Measurements from ENCODE around the gene GRHL3.

GRHL3 gene

GRCh38 chr1:24293392-24294227 lies 25.5 kb upstream of the GRHL3 start:
- peaks cover 0 to 4% of the 10 kb centered on the region in 2 donors for H3K4me1 ChIP-seq (ENCODE audit: control insufficient read depth in 2 of 2, insufficient read depth in 1 of 2, low read depth in 1 of 2, low read length in 2 of 2)
- H3K4ac ChIP-seq (ENCODE audit: low read length), result no peak overlapping the region
- WGBS, 2 donors (ENCODE audit: extremely low coverage in 2 of 2, insufficient read length in 2 of 2, insufficient replicate concordance in 1 of 2), result no CpG with 5 or more reads among the region's 16 CpGs
- no peak overlapping the region for H2BK15ac ChIP-seq (ENCODE audit: low read length)
- no peaks in the 10 kb centered on the region for H3K9me3 ChIP-seq (replicated peaks in 1 of 2; ENCODE audit: control insufficient read depth in 2 of 2, insufficient read depth in 1 of 2, low read depth in 1 of 2, low read length in 2 of 2)
- H4K91ac ChIP-seq (ENCODE audit: low read depth, low read length, poor library complexity), result no peak overlapping the region
- no peak overlapping the region for H3K4me2 ChIP-seq (ENCODE audit: insufficient read depth, low read length, poor library complexity, severe bottlenecking)
- no peak for DNase-seq (ENCODE audit: low spot score)
- H2BK12ac ChIP-seq (ENCODE audit: low read length), result no peak overlapping the region
- no peaks in the 10 kb centered on the region for H3K36me3 ChIP-seq (replicated peaks in 1 of 2; ENCODE audit: control insufficient read depth in 2 of 2, insufficient read depth in 2 of 2, low read length in 2 of 2)
- H2AFZ ChIP-seq (ENCODE audit: low read length), result no peak overlapping the region
- H4K8ac ChIP-seq (ENCODE audit: low read depth, low read length), result no peak overlapping the region
- H3K27me3 ChIP-seq (ENCODE audit: control insufficient read depth in 3 of 3, insufficient read depth in 3 of 3, low read depth in 1 of 3, low read length in 3 of 3), result peaks cover 0 to 27% (median 14%) of the 10 kb centered on the region in 3 experiments
- H3K27ac ChIP-seq (replicated peaks; ENCODE audit: low read length), result no peak overlapping the region
- H3K18ac ChIP-seq (ENCODE audit: low read length), result peak overlapping the region; percentile 55
- no peak overlapping the region for H3K14ac ChIP-seq (ENCODE audit: low read length)
- peak overlapping the region; percentile 67 for H2BK5ac ChIP-seq (ENCODE audit: low read length)
- no peak overlapping the region for H3K4me3 ChIP-seq (ENCODE audit: low read length in 2 of 2)
- no peak overlapping the region for H3K9ac ChIP-seq (ENCODE audit: low read depth, low read length, poor library complexity)
- H3K23ac ChIP-seq (ENCODE audit: low read depth, low read length, poor library complexity), result peak overlapping the region; percentile 40
- H2AK5ac ChIP-seq (ENCODE audit: low read depth, low read length), result peak overlapping the region; percentile 23
- no peaks in the 10 kb centered on the region for H3K79me1 ChIP-seq (ENCODE audit: low read depth, low read length)
- H2BK120ac ChIP-seq (ENCODE audit: low read depth, low read length), result no peak overlapping the region

GRCh38 chr1:24294228-24294672 lies 24.9 kb upstream of the GRHL3 start:
- no peak overlapping the region for H2BK5ac ChIP-seq (ENCODE audit: low read length)
- H3K9ac ChIP-seq (ENCODE audit: low read depth, low read length, poor library complexity), result no peak overlapping the region
- no peaks in the 10 kb centered on the region for H3K79me1 ChIP-seq (ENCODE audit: low read depth, low read length)
- no peak overlapping the region for H3K4me3 ChIP-seq (ENCODE audit: low read length in 2 of 2)
- no peak overlapping the region for H2AK5ac ChIP-seq (ENCODE audit: low read depth, low read length)
- H2AFZ ChIP-seq (ENCODE audit: low read length), result no peak overlapping the region
- H2BK120ac ChIP-seq (ENCODE audit: low read depth, low read length), result no peak overlapping the region
- no peak overlapping the region for H2BK15ac ChIP-seq (ENCODE audit: low read length)
- peaks cover 0 to 4% of the 10 kb centered on the region in 2 donors for H3K4me1 ChIP-seq (ENCODE audit: control insufficient read depth in 2 of 2, insufficient read depth in 1 of 2, low read depth in 1 of 2, low read length in 2 of 2)
- H3K36me3 ChIP-seq (replicated peaks in 1 of 2; ENCODE audit: control insufficient read depth in 2 of 2, insufficient read depth in 2 of 2, low read length in 2 of 2), result no peaks in the 10 kb centered on the region
- WGBS, 2 donors (ENCODE audit: extremely low coverage in 2 of 2, insufficient read length in 2 of 2, insufficient replicate concordance in 1 of 2), result no CpG with 5 or more reads among the region's 9 CpGs
- H3K14ac ChIP-seq (ENCODE audit: low read length), result no peak overlapping the region
- no peak overlapping the region for H4K8ac ChIP-seq (ENCODE audit: low read depth, low read length)
- H3K23ac ChIP-seq (ENCODE audit: low read depth, low read length, poor library complexity), result no peak overlapping the region
- H3K27me3 ChIP-seq (ENCODE audit: control insufficient read depth in 3 of 3, insufficient read depth in 3 of 3, low read depth in 1 of 3, low read length in 3 of 3), result peaks cover 0 to 22% (median 14%) of the 10 kb centered on the region in 3 experiments
- no peak overlapping the region for H3K27ac ChIP-seq (replicated peaks; ENCODE audit: low read length)
- no peak overlapping the region for H3K18ac ChIP-seq (ENCODE audit: low read length)
- H3K4ac ChIP-seq (ENCODE audit: low read length), result no peak overlapping the region
- H4K91ac ChIP-seq (ENCODE audit: low read depth, low read length, poor library complexity), result no peak overlapping the region
- H2BK12ac ChIP-seq (ENCODE audit: low read length), result no peak overlapping the region
- no peak overlapping the region for H3K4me2 ChIP-seq (ENCODE audit: insufficient read depth, low read length, poor library complexity, severe bottlenecking)
- H3K9me3 ChIP-seq (replicated peaks in 1 of 2; ENCODE audit: control insufficient read depth in 2 of 2, insufficient read depth in 1 of 2, low read depth in 1 of 2, low read length in 2 of 2), result no peaks in the 10 kb centered on the region
- no peak for DNase-seq (ENCODE audit: low spot score)

- DNase-seq (ENCODE audit: low spot score), result no peak
Measured at GRCh38 chr1:24294716-24295371, 24.3 kb upstream of the GRHL3 start.

GRCh38 chr1:24295535-24295934 lies 23.6 kb upstream of the GRHL3 start:
- Histone ChIP-seq H3K4me1 (ENCODE audit: control insufficient read depth in 2 of 2, insufficient read depth in 1 of 2, low read depth in 1 of 2, low read length in 2 of 2) (peaks cover 0 to 4% of the 10 kb centered on the region in 2 donors), H3K27me3 (ENCODE audit: control insufficient read depth in 3 of 3, insufficient read depth in 3 of 3, low read depth in 1 of 3, low read length in 3 of 3) (peaks cover 0 to 15% (median 11%) of the 10 kb centered on the region in 3 experiments), H3K14ac (ENCODE audit: low read length) (no peak overlapping the region), H4K91ac (ENCODE audit: low read depth, low read length, poor library complexity) (no peak overlapping the region), H4K8ac (ENCODE audit: low read depth, low read length) (no peak overlapping the region), H2BK15ac (ENCODE audit: low read length) (no peak overlapping the region), H3K27ac (replicated peaks; ENCODE audit: low read length) (no peak overlapping the region), H2AFZ (ENCODE audit: low read length) (no peak overlapping the region), H3K4me2 (ENCODE audit: insufficient read depth, low read length, poor library complexity, severe bottlenecking) (no peak overlapping the region), H3K18ac (ENCODE audit: low read length) (no peak overlapping the region), H3K36me3 (replicated peaks in 1 of 2; ENCODE audit: control insufficient read depth in 2 of 2, insufficient read depth in 2 of 2, low read length in 2 of 2) (no peaks in the 10 kb centered on the region), H2BK120ac (ENCODE audit: low read depth, low read length) (no peak overlapping the region), H3K79me1 (ENCODE audit: low read depth, low read length) (no peaks in the 10 kb centered on the region), H2BK5ac (ENCODE audit: low read length) (no peak overlapping the region), H3K4ac (ENCODE audit: low read length) (no peak overlapping the region), H3K23ac (ENCODE audit: low read depth, low read length, poor library complexity) (no peak overlapping the region), H3K4me3 (ENCODE audit: low read length in 2 of 2) (no peak overlapping the region), H3K9me3 (replicated peaks in 1 of 2; ENCODE audit: control insufficient read depth in 2 of 2, insufficient read depth in 1 of 2, low read depth in 1 of 2, low read length in 2 of 2) (no peaks in the 10 kb centered on the region), H3K9ac (ENCODE audit: low read depth, low read length, poor library complexity) (no peak overlapping the region), H2AK5ac (ENCODE audit: low read depth, low read length) (no peak overlapping the region), H2BK12ac (ENCODE audit: low read length) (no peak overlapping the region)
- no CpG with 5 or more reads among the region's 5 CpGs for WGBS, 2 donors (ENCODE audit: extremely low coverage in 2 of 2, insufficient read length in 2 of 2, insufficient replicate concordance in 1 of 2)
- no peak for DNase-seq (ENCODE audit: low spot score)

More at GRCh38 chr1:24294716-24295371, 24.3 kb upstream of the GRHL3 start:
- peaks cover 0 to 4% of the 10 kb centered on the region in 2 donors for H3K4me1 ChIP-seq (ENCODE audit: control insufficient read depth in 2 of 2, insufficient read depth in 1 of 2, low read depth in 1 of 2, low read length in 2 of 2)
- no peak overlapping the region for H2BK15ac ChIP-seq (ENCODE audit: low read length)
- no peak overlapping the region for H2AK5ac ChIP-seq (ENCODE audit: low read depth, low read length)
- H3K79me1 ChIP-seq (ENCODE audit: low read depth, low read length), result no peaks in the 10 kb centered on the region
- H3K18ac ChIP-seq (ENCODE audit: low read length), result no peak overlapping the region
- H3K36me3 ChIP-seq (replicated peaks in 1 of 2; ENCODE audit: control insufficient read depth in 2 of 2, insufficient read depth in 2 of 2, low read length in 2 of 2), result no peaks in the 10 kb centered on the region
- H2BK120ac ChIP-seq (ENCODE audit: low read depth, low read length), result no peak overlapping the region
- H4K91ac ChIP-seq (ENCODE audit: low read depth, low read length, poor library complexity), result no peak overlapping the region
- H3K14ac ChIP-seq (ENCODE audit: low read length), result no peak overlapping the region
- H2AFZ ChIP-seq (ENCODE audit: low read length), result no peak overlapping the region
- H2BK12ac ChIP-seq (ENCODE audit: low read length), result no peak overlapping the region
- peaks cover 0 to 19% (median 13%) of the 10 kb centered on the region in 3 experiments for H3K27me3 ChIP-seq (ENCODE audit: control insufficient read depth in 3 of 3, insufficient read depth in 3 of 3, low read depth in 1 of 3, low read length in 3 of 3)
- no peak overlapping the region for H3K4me2 ChIP-seq (ENCODE audit: insufficient read depth, low read length, poor library complexity, severe bottlenecking)
- H3K27ac ChIP-seq (replicated peaks; ENCODE audit: low read length), result no peak overlapping the region
- H3K9me3 ChIP-seq (replicated peaks in 1 of 2; ENCODE audit: control insufficient read depth in 2 of 2, insufficient read depth in 1 of 2, low read depth in 1 of 2, low read length in 2 of 2), result no peaks in the 10 kb centered on the region
- no peak overlapping the region for H3K23ac ChIP-seq (ENCODE audit: low read depth, low read length, poor library complexity)
- H4K8ac ChIP-seq (ENCODE audit: low read depth, low read length), result no peak overlapping the region
- no peak overlapping the region for H3K4ac ChIP-seq (ENCODE audit: low read length)
- no peak overlapping the region for H3K4me3 ChIP-seq (ENCODE audit: low read length in 2 of 2)
- H3K9ac ChIP-seq (ENCODE audit: low read depth, low read length, poor library complexity), result no peak overlapping the region
- no peak overlapping the region for H2BK5ac ChIP-seq (ENCODE audit: low read length)
- no CpG with 5 or more reads among the region's 9 CpGs for WGBS, 2 donors (ENCODE audit: extremely low coverage in 2 of 2, insufficient read length in 2 of 2, insufficient replicate concordance in 1 of 2)

Data from neuronal stem cell (in vitro differentiated cells).